ENCODE measurements around the gene TAS2R60.
"Not testable (repeated sequence)": the region's sequence is repeated elsewhere in the genome, so short reads cannot be mapped to it uniquely, and the experiment has no call there.

The TAS2R60 gene, protein sequence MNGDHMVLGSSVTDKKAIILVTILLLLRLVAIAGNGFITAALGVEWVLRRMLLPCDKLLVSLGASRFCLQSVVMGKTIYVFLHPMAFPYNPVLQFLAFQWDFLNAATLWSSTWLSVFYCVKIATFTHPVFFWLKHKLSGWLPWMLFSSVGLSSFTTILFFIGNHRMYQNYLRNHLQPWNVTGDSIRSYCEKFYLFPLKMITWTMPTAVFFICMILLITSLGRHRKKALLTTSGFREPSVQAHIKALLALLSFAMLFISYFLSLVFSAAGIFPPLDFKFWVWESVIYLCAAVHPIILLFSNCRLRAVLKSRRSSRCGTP

DNA sequence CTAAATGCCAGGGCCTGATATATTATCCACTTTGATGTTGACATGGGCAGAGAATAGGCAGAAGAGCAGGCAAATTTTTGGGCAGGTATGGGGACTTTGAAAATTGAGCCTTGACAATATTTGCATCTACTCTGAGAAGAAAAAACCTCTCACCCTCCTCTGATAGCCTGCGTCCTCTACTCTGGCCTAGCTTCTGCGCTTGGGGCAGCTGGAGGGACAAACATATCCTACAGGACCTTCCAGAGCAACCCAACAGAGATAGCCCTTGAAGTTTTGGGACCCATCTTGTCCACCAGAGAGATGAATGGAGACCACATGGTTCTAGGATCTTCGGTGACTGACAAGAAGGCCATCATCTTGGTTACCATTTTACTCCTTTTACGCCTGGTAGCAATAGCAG is at the start of gene TAS2R60:
TSS of gene TAS2R60 (plus strand) at position 301 of the 400 bp plus-strand sequence. CDS start at position 301, 0 bp downstream.
- no peak for DNase-seq

DNA sequence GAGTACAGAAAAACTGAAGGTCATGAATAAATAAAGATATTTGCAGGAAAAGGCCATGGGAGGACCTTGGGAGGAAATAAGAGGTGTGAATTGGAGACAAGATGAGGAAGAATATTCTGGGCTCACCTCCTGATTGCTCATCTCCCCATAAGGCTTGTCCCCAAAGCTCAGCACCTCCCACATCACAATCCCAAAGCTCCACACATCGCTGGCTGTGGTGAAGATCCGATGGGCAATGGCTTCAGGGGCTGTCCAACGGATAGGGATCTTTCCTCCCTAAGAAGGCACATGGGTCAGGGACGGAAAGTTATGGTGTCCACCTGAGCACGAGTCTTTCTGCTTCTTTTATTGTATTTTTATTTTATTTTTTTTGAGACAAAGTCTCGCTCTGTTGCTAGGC is 49.2 kb upstream of the TAS2R60 start:
- no peak for DNase-seq

DNA sequence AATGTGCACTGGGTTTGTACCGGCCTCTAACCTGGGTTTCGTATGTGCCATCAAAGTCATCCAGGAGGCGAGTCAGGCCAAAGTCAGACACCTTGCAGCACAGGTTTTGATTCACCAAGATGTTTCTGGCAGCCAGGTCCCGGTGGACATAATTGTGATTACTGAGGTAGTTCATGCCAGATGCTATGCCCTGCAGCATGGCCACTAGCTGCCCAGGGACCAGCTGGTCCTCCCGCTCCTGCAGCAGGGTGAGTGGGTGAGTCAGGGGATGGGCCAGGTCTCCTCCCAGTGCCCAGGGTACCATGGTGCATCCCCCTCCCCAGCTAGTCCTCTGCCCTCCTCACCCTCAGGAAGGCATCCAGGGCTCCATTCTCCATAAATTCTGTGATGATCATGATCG is 48.5 kb upstream of the TAS2R60 start:
- DNase-seq, result no peak

DNA sequence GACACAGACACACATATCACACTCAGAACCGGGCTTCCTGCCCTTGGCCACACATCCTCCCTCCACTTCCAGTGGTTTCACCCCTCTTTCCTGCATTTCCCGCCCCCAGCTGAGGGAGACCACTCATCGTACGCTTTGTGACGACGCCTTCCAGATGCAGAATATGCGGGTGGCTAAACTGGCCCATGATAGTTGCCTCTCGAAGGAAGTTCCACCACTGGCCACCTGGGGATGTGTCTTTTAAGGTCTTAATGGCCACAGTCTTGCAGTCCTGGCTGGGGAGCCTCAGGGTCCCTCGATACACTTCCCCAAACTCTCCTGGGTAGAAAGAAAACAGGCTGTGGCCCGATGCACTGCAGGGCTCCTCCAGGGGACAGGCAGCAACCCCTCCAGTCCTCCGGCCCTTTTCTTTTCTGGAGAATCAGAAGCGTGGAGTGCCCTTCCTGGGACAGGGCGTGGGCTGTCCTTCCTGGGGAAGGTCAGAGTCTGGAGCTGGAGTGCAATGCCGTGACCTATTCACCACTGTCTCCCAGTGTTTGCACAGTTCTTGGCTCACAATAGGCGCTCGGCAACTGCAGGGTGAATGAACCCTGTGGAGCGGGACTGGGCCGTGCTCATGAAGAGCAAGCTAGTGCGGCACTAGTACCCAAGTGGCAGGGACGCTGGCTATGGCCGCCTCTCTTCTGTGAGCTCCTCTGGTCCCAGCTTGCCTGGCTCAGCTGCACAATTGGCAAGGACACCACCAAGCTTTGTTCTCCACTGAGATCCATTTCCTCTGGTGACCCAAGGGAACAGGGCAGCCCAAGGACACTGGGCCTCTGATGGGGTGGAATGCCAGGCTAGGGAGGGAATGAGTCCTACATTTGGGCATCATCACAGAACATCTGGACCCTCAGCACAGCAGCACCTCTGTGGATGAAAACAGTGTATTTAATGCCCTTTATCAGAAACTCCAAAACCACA is 47.8 kb upstream of the TAS2R60 start:
- peak; percentile 45 for DNase-seq

DNA sequence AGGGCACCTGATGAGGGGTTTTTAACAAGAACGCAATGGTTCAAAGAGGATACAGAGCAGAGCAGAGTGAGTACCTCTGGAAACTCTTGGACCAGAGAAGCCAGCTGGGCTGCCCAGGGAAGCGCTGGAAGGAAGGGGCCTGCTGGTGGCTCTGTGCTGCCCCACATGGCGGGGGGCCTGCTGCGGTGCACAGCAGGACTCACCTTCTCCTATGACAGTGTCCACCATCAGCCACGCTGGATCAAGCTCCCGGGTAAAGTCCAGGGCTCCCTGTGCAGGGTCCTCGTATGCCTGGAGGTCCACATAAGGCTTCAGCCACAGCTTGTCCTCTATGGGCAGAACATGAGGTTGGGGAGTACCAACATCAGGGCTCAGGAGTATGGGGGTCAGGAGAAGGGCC is 47.1 kb upstream of the TAS2R60 start:
- DNase-seq, result no peak

DNA sequence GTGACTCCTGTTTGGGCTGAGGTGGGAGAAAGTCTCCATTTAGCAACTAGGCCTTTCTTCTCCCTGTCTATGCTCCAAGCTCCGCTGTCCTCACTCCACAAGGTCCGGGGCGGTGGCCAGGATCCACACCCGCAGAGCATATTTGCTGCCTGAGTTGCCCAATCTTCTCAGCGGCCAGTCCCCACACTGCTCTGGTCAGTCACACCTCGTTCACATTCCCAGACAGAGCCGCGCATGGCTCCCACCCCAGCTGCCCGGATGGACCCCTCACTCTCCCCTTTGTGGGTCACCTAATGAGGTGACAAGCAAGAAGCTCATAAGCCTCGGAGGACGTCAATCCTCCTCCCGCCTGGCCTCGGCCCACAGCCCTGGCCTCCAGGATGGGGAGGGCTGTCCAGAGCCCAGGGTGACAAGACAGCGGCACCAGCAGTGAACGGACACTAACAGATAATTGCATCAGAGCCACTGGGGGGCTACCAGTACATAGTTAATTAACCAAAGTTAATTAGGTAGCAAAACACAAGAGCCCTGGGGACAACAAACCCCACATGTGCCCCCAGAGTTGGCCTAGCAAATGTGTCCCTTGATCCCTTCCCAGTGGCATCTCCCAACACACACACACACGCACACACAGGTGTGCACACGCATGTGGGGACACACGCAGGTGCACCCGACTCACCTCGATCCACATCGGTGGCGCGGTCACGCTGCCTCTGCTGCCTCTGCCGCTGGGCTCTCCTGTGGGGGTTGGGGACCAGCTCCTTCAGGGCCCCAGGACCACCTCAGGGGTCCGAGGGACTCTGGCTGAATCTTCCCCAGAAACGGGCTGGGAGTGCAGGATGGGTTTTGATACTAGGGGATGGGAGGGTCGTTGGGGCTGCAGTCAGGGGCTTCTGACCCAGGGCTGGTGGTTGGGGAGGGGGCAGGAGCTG is 46.4 kb upstream of the TAS2R60 start:
- no peak for DNase-seq

DNA sequence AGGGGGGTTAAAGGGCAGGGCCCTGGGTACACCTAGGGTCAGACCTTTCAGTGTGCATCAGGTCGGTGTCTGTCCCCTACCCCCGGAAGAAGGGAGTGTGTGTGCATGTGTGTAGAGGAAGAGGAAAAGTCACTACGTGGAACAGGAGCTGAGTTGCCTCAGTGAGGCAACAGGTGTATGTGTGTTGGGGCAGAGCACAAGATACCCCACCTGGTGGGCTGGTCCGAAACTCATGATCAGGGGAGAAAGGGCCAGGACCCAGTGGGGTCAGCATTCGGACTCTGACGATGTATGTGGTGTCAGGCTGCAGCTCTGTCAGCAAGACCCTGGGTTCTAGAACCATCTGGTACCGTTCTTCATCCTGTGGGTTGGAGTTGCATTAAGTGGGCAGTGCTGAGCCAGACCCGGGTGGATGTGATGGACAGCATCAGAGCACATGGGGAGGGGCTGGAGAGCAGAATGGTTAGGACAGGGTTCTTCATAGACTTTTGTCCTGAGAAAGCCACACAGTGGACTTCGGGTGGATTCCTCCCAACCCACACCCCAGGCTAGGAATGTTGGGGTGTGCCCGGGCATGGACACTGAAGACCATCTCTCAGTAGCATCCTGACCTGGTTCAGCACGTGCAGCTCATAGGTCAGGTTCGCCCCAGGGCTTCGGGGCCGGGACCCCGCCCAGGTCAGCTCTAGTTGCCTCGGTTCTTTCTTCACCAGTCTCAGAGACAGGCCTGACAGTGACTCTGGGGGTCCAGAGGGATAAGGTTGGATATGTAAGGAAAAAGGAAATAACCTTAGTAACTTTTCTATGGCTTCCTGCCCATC is 45.3 kb upstream of the TAS2R60 start:
- no peak for DNase-seq

DNA sequence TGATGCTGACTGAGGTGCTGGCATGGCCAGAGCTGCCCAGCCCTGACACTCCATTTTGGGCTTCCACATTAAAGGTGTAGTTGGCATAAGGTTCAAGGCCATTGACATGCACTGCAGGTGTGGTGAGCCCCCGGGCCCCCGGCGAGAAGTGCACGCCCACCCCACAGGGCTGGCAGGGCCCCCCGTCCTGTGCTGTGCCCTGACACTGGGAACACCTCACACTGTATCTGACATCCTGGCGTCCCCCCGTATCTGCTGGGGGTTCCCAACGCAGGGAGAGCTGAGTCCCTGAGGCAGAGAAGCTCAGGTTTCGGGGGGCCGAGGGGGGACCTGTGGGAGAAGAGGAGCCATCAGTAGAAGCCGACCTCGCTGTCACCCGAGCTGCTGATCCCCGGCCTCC is 44.6 kb upstream of the TAS2R60 start:
- no peak for DNase-seq

DNA sequence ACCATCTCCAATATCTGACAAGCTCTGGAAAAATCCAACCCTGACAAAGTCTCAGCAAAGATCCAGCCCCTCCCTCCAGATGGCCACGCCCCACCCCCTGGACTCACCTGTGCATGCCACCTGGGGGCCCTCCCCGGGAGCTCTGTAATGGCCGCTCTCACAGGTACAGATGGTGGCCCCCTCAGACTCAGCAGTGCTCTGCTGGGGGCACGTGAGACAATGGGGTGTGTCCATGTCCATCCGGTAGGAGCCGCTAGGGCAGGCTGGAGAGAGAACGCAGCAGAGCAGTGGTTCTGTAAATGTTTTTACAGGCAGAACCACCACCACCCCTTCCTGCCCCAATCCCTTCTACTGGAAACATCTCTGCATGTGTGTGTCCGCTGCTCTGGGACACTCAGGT is 44.1 kb upstream of the TAS2R60 start:
- DNase-seq, result no peak

DNA sequence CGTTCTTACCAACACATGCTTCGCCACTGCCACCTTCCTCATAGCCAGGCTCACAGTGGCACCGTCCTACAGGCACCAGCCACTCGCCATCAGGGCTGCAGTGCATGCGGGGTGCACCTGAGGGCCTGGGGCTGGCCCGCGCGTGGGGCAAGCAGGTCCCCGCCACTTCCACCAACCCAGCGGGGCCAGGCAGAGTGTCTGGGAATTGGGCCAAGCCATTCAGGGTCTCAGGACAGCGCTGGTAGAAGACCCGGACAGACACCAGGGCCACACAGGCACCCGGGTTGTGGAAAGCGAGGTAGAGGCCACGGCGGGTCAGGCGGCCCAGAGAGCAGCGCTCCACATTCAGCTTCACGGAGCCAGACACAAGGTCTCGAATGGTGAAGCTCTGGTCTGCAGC is 43.6 kb upstream of the TAS2R60 start:
- no peak for DNase-seq

DNA sequence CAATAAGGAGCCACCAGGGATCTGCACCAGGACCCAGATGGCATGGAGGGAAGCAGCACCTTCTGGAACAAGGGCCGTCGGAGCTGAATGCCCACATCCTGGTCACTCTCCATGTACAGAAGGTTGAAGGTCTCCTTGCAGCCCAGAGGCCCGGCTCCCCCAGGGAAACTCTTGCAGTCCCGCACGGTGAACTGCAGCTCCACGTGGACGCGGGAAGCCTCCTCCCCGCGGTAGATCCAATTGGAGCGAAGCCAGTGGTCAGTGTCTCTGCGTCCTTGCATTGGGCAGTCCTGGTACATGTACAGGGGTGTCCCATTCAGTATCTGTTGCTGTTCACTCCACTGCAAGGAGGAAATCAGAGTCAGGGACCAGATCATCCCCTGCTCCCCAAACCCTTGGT is 42.0 kb upstream of the TAS2R60 start:
- DNase-seq, result no peak

DNA sequence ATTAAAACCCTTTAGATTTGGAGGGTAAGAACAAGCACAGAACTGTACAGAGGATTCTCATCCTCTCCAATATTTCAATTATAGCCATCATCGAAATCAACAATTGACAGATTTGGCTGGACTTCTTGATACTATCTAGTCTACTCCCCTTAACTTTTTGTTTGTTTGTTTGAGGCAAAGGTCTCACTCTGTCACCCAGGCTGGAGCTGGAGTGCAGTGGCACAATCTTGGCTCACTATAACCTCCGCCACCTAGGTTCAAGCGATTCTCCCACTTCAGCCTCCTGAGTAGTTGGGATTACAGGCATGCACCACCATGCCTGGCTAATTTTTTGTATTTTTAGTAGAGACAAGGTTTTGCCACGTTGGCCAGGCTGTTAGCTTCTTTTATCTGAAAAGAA is 41.0 kb upstream of the TAS2R60 start:
- DNase-seq, result not testable (repeated sequence)

DNA sequence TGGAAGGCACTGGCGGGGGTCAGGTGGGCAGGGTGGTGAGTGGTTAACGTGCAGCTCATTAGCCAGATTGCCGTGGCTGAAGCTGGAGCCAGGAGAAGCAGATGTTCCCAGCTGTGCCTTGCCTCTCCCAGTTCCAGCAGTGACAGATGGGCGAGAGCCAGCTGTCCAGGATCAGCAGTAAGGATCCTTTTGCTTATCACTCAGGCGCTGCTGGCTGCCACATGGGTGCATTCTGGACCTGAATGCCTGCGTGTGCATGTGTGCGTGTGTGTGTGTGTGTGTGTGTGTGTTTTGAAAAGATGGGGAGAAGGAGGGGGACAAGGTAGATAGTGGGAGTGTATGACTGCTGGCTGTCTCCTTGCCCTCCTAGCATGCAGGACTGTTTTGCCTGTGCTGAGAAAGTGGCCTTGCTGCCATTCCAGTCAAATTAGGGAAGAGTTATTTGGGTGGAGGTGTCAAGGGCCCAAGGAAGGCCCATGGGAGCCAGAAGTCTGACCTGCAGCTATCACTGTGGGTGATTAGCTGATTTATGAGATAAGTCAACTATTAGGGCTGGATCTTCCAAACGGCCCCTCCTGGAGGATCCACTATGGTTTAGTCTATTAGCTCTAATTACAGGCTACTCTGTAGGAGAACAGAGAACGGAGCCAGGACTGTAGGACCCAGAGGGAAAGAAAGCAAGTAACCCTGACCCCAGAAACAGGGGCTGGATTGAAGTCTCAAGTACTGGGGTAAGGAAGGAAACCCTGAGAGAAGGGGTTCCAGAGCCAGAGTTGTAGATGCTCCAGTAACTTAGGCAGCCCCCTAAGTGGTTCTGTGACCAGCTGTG is 37.9 kb upstream of the TAS2R60 start:
- no peak for DNase-seq

DNA sequence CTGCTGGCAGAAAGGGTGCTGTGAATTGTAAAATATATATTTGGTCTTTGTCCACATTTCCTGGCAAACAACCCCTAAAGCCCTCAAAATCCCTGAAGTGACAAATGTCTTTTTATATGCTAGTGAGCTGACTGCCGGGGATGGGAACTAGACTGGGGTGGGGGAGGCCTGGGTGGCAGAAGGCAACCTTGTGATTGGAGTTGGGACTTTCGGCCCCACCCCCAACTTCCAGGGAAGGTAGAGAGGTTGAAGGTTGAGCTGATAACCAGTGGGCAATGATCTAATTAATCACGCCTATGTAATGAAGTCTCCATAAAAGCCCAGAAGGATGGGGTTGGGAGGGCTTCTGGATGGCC is 37.3 kb upstream of the TAS2R60 start:
- DNase-seq, result no peak

DNA sequence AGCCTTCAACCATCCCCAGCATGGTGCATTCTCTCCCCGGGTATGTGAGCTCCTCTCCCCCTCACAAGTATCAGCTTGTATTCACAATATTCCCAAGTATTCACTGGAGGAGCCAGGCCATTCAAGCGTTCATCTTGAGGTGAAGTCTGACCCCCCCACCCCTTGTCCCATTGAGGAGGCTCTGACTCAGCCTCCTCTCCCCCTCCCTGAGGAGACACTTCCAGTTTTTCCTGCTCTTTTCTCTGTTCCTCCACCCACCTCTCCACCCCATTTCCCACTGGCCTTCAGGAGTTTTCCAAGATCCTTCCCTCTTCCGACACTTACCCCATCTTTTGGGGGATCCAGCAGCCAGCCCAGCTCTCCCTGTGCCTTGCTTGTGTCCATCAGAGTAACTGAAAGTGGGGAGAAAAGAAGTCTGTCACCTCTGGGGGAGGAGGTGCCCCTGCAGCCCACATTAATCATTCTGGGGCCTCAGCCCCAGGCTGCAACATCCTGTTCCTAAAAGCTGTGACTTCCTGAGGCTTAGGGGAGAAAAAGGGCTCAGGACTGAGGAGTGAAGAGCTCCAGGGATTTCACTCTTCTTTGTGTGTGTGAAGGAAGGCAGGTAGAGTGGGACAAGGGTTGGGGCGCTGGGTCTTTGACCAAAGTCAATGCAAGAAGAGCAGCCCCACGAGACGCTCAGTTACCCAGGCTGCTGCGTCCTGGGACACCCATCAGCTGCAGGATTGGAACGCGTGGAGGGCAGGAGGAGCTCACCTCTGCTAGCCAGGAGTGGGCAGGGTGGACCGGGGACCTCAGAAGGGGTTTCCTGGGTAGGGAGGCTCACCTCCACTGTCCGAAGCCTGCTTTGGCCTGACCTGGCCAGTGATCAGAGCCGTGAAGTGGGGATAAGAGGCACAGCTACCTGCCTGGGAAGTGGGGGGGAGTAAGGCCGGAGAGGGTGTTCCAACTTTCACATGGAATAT is 35.7 kb upstream of the TAS2R60 start:
- DNase-seq, result peak; percentile 19

DNA sequence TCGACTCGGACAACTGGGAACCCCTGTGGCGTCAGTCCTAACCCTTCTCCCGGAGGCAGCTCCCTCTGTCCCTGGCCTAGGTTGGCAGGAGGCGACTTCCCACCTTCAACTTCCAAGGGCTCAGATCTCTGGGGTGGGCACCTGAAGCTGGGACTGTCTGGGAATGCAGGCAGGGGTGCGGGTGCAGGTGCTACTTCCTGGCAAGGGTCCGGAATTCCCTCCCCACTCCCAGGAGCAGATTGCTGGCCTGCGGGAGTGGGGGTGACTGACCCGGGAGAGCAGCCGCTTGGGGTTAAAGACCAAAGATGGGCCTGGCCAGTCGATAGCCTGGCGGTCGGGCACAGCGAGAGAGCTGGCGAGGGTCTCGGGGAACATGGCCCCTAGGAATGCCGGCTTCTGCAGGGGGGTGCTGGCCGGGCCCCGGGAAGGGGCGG is 35.0 kb upstream of the TAS2R60 start:
- DNase-seq, result no peak

DNA sequence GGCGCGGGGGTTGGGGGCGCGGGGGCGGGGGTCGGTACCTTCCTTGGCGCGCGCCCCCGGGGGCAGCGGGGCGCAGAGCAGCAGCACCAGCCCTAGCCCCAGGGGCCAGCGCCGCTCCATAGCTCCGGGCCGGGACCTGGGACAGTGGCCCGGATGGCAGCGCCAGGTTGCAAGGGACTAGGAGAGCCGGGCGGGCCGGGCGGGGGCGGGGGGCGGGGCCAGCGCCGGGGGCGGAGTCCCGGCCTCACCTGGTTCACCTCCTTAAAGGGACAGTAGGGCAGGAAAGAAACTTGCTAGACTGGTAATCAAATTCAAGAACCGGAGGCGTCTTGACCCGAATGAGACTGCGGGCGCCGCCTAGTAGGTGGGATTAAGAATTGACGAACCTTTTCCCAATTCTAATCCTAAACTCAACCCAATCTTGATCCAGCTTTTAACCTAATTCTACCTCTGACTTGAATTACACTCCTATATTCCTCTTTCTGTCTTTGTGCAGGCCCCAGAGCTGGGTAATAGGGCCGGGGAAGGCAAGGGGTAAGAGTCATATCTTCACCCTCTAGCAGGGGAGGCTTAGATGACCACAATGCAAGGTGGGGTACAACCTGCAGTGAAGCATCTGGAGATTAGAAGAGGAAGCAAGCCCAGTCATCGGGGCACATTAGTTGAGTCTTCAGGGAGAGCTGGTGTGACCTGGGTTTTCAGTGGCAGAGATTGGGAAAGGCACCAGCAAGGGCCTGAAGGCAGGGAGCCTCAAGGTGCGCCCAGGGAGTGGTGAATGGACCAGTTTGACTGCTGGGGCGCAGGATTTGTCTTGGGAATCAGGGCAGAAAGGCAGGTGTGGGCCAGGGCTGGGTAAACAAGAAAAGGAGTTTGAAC is 34.3 kb upstream of the TAS2R60 start, which contains the start of gene EPHA1:
TSS of gene EPHA1 (minus strand) at position 171 of the 876 bp plus-strand sequence. CDS start at position 120, 51 bp downstream.
- no peak for DNase-seq

DNA sequence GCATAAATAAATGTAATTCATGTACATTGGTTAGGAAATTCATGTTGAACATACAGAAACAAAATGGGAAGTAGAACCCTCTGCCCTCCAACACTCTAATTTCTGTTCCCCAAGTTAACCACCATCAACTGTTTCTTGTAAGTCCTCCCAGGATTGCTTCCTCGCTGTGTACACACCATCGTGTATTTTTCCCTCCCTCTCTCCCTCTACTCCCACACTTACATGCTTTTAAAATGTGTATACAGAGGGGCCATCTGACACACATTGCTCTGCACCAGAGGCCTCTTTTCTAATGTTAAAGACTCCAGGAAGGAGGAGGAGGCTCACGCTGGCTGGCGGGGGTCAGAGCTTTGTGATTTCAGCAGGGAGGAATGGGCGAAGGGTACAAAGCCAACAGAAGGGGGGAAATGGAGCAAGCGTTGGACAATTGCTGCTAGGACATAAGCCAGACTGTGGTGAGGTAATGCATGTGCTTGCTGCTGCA is 32.7 kb upstream of the TAS2R60 start:
- DNase-seq, result peak; percentile 95

Data from inflammatory macrophage treated with lipopolysaccharide for 4 hours (primary cell).